ENCODE results near the gene SCARF1.

The SCARF1 gene

DNA sequence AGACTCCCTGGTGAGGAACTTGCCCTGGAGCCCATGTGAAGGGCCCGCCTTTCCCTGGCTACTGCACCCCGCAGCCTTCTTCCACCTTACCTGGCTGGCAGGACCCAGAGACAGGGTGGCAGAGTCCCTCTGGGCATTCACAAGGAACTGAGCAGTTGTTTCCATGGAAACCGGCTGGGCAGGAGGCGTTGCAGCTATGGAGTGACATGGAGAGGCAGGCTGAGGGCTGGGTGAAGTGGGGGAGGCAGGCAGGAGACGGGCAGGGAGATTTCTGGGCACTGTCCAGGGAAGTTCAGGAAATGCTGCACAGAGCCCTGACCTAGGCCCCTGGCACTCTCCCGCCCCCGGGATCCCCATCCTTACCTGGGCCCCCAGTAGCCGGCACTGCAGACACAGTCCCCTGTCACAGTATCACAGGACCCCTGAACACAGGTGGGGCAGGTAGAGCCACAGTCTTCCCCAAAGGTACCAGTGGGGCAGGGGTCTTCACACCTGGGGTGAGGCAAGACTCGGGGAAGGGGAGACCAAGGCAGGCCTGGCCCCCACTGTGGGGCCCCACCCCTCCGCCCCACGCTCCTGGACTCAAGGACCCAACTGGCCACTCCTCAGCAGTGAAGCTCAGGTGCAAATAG lies 5.9 kb downstream of the SCARF1 start (continued):
- no peak for TF ChIP-seq ZNF776 (tag by site-specific recombination; IDR thresholded peaks at IDR 0.05; ENCODE audit: borderline replicate concordance)
- 0 out of 2 replicates have a peak, but pooled peaks have one; percentile 3 for TF ChIP-seq PATZ1 (tag by site-specific recombination; IDR thresholded peaks at IDR 0.05)
- TF ChIP-seq ZBTB17 (tag by site-specific recombination; IDR thresholded peaks at IDR 0.05): 0 out of 2 replicates have a peak, but pooled peaks have one; percentile 13
- no peak for TF ChIP-seq HOXC10 (CRISPR knock-in tag; IDR thresholded peaks at IDR 0.05)
- TF ChIP-seq ZNF664 (tag by site-specific recombination; IDR thresholded peaks at IDR 0.05): no peak
- TF ChIP-seq PBX3 (CRISPR knock-in tag; IDR thresholded peaks at IDR 0.05): no peak
- no peak for TF ChIP-seq ZNF280C (tag by site-specific recombination; IDR thresholded peaks at IDR 0.05)
- TF ChIP-seq, protein P1, sequence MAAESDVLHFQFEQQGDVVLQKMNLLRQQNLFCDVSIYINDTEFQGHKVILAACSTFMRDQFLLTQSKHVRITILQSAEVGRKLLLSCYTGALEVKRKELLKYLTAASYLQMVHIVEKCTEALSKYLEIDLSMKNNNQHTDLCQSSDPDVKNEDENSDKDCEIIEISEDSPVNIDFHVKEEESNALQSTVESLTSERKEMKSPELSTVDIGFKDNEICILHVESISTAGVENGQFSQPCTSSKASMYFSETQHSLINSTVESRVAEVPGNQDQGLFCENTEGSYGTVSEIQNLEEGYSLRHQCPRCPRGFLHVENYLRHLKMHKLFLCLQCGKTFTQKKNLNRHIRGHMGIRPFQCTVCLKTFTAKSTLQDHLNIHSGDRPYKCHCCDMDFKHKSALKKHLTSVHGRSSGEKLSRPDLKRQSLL (tag by site-specific recombination; IDR thresholded peaks at IDR 0.05): no peak
- no peak for TF ChIP-seq GLI2 (tag by site-specific recombination; IDR thresholded peaks at IDR 0.05; ENCODE audit: borderline replicate concordance, low read depth)
- TF ChIP-seq, protein P2, sequence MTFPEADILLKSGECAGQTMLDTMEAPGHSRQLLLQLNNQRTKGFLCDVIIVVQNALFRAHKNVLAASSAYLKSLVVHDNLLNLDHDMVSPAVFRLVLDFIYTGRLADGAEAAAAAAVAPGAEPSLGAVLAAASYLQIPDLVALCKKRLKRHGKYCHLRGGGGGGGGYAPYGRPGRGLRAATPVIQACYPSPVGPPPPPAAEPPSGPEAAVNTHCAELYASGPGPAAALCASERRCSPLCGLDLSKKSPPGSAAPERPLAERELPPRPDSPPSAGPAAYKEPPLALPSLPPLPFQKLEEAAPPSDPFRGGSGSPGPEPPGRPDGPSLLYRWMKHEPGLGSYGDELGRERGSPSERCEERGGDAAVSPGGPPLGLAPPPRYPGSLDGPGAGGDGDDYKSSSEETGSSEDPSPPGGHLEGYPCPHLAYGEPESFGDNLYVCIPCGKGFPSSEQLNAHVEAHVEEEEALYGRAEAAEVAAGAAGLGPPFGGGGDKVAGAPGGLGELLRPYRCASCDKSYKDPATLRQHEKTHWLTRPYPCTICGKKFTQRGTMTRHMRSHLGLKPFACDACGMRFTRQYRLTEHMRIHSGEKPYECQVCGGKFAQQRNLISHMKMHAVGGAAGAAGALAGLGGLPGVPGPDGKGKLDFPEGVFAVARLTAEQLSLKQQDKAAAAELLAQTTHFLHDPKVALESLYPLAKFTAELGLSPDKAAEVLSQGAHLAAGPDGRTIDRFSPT (tag by site-specific recombination; IDR thresholded peaks at IDR 0.05): peak; percentile 38; the same call in 1 of the 2 replicates
- peak; percentile 36; the same call in 1 of the 2 replicates for TF ChIP-seq ZNF692 (tag by site-specific recombination; IDR thresholded peaks at IDR 0.05)
- TF ChIP-seq, protein P3, sequence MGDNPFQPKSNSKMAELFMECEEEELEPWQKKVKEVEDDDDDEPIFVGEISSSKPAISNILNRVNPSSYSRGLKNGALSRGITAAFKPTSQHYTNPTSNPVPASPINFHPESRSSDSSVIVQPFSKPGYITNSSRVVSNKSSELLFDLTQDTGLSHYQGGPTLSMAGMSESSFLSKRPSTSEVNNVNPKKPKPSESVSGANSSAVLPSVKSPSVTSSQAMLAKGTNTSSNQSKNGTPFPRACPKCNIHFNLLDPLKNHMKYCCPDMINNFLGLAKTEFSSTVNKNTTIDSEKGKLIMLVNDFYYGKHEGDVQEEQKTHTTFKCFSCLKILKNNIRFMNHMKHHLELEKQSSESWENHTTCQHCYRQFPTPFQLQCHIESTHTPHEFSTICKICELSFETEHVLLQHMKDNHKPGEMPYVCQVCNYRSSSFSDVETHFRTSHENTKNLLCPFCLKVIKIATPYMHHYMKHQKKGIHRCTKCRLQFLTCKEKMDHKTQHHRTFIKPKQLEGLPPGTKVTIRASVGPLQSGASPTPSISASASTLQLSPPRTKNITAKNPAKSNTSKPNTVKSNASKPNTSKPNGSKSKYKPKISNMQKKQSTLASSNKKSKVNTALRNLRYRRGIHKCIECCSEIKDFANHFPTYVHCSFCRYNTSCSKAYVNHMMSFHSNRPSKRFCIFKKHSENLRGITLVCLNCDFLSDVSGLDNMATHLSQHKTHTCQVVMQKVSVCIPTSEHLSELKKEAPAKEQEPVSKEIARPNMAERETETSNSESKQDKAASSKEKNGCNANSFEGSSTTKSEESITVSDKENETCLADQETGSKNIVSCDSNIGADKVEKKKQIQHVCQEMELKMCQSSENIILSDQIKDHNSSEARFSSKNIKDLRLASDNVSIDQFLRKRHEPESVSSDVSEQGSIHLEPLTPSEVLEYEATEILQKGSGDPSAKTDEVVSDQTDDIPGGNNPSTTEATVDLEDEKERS (tag by site-specific recombination; IDR thresholded peaks at IDR 0.05): no peak
- TF ChIP-seq FEZF1 (tag by site-specific recombination; IDR thresholded peaks at IDR 0.05): no peak
